Measurements from ENCODE around the gene GAS2L3.

- no peak for TF ChIP-seq EZH2 (IDR thresholded peaks at IDR 0.05; ENCODE audit: low read depth)
- TF ChIP-seq, protein P1, sequence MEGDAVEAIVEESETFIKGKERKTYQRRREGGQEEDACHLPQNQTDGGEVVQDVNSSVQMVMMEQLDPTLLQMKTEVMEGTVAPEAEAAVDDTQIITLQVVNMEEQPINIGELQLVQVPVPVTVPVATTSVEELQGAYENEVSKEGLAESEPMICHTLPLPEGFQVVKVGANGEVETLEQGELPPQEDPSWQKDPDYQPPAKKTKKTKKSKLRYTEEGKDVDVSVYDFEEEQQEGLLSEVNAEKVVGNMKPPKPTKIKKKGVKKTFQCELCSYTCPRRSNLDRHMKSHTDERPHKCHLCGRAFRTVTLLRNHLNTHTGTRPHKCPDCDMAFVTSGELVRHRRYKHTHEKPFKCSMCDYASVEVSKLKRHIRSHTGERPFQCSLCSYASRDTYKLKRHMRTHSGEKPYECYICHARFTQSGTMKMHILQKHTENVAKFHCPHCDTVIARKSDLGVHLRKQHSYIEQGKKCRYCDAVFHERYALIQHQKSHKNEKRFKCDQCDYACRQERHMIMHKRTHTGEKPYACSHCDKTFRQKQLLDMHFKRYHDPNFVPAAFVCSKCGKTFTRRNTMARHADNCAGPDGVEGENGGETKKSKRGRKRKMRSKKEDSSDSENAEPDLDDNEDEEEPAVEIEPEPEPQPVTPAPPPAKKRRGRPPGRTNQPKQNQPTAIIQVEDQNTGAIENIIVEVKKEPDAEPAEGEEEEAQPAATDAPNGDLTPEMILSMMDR (conservative IDR thresholded peaks at IDR 0.05): no peak
Measured at GRCh38 chr12:100674036-100674888, 100.8 kb downstream of the GAS2L3 start.
